Vagina (tissue), 2 donors: ENCODE measurements around the gene HK2.

Experiments used
- POLR2A ChIP-seq, 2 donors: fragments of 450-650 bp; IDR thresholded peaks; one replicate each; pipeline ENCODE4 v1.6.1; 2017; ENCODE audit warnings: antibody characterized with exemption in 2 of 2, mild to moderate bottlenecking in 2 of 2, moderate library complexity in 2 of 2
- POLR2AphosphoS5 ChIP-seq, 2 donors: sonication (generic); formaldehyde crosslinking; IDR thresholded peaks; one replicate each; pipeline ENCODE4 v1.9.0; 2017; ENCODE audit warnings: antibody characterized with exemption in 2 of 2, mild to moderate bottlenecking in 2 of 2, low read depth in 1 of 2; ENCODE audit not compliant: insufficient read depth in 1 of 2
- TF ChIP-seq, protein P1 (sequence below), 3 experiments: fragments of 450-650 bp in 2 of 3; fragments of 200-600 bp in 1 of 3; sonication (generic) in 1 of 3; IDR thresholded peaks; one replicate each; pipeline ENCODE4 v1.5.1; 2017 to 2019; ENCODE audit warnings: antibody characterized with exemption in 3 of 3, mild to moderate bottlenecking in 2 of 3, moderate library complexity in 2 of 3

DNA sequence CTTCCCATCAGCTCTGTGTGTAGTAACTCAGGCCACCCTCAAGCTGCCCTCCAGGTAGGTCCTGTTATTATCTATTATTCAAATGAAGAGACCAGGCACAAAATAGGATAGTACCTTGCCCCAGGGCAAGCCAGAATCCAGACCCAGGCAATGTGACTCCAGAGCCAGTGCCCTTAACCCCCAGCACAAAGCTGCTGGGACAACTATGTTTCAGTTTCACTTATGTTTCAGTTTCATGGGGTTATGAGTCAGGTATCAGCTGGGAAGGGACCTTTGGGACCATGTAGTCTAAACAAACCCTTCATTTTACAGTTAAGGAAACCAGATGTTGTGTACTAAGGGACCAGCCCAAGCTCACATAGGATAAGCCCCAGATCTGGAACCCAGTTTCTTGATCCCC is 10.0 kb downstream of the HK2 start:
- TF ChIP-seq POLR2A (IDR thresholded peaks at IDR 0.05) (no peak), POLR2AphosphoS5 (IDR thresholded peaks at IDR 0.05; ENCODE audit: insufficient read depth in 1 of 2, low read depth in 1 of 2) (no peak)
- TF ChIP-seq, protein P1, sequence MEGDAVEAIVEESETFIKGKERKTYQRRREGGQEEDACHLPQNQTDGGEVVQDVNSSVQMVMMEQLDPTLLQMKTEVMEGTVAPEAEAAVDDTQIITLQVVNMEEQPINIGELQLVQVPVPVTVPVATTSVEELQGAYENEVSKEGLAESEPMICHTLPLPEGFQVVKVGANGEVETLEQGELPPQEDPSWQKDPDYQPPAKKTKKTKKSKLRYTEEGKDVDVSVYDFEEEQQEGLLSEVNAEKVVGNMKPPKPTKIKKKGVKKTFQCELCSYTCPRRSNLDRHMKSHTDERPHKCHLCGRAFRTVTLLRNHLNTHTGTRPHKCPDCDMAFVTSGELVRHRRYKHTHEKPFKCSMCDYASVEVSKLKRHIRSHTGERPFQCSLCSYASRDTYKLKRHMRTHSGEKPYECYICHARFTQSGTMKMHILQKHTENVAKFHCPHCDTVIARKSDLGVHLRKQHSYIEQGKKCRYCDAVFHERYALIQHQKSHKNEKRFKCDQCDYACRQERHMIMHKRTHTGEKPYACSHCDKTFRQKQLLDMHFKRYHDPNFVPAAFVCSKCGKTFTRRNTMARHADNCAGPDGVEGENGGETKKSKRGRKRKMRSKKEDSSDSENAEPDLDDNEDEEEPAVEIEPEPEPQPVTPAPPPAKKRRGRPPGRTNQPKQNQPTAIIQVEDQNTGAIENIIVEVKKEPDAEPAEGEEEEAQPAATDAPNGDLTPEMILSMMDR (IDR thresholded peaks at IDR 0.05) = no peak
